ENCODE data around the gene ZNF444. TPM values are rescaled to one million over a fixed set of nuclear protein-coding genes. Genes with fewer than 3 reads are reported as not detected.
"Not testable (repeated sequence)": the region's sequence is repeated elsewhere in the genome, so short reads cannot be mapped to it uniquely, and the experiment has no call there.

ZNF444 gene
- total RNA-seq, 6 experiments from 2014 or later: 20.6 to 28.4 (median 22.5) TPM

- no peak overlapping the region for H3K4me3 Mint-ChIP-seq
- no peak for TF ChIP-seq CTCF (IDR thresholded peaks at IDR 0.05)
- H3K9me3 Mint-ChIP-seq: peaks cover 19% of the 10 kb centered on the region
- peaks cover 4% of the 10 kb centered on the region; the same call in 1 of the 2 replicates for H3K27me3 Mint-ChIP-seq (ENCODE audit: insufficient read depth)
- H3K4me1 Mint-ChIP-seq (ENCODE audit: low read depth): no peaks in the 10 kb centered on the region
- H3K36me3 Mint-ChIP-seq (ENCODE audit: low read depth): peaks cover 4% of the 10 kb centered on the region; the same call in 1 of the 2 replicates
- no peak for DNase-seq
- H3K27ac Mint-ChIP-seq: no peak overlapping the region
These were observed 68.0 kb downstream of the ZNF444 start for GRCh38 chr19:56209091-56209490.

- not testable (repeated sequence) for H3K27ac Mint-ChIP-seq; H3K4me3 Mint-ChIP-seq; H3K36me3 Mint-ChIP-seq (ENCODE audit: low read depth); H3K4me1 Mint-ChIP-seq (ENCODE audit: low read depth); DNase-seq; H3K27me3 Mint-ChIP-seq (ENCODE audit: insufficient read depth)
- peaks cover 28% of the 10 kb centered on the region for H3K9me3 Mint-ChIP-seq
These were observed 68.9 kb downstream of the ZNF444 start for GRCh38 chr19:56210036-56210435.

Other genes with a start within 250 kb of the ZNF444 start
- not detected for gene NLRP13, start 209.0 kb upstream of the ZNF444 start, total RNA-seq (2021; fragmentation: NEBNext Ultra II Directional; extraction: Animal tissue kit (Norgen Biotek cat#: 25700))
- gene NLRP8, start 193.5 kb upstream of the ZNF444 start, total RNA-seq (2021; fragmentation: NEBNext Ultra II Directional; extraction: Animal tissue kit (Norgen Biotek cat#: 25700)): not detected
- gene NLRP5, start 154.5 kb upstream of the ZNF444 start, total RNA-seq (2021; fragmentation: NEBNext Ultra II Directional; extraction: Animal tissue kit (Norgen Biotek cat#: 25700)): not detected
- gene ZNF787, start 20.0 kb upstream of the ZNF444 start, total RNA-seq (2021; fragmentation: NEBNext Ultra II Directional; extraction: Animal tissue kit (Norgen Biotek cat#: 25700)): 10 to 100 TPM; 28.5 to 31.5 (median 29.5) TPM
- not detected for gene GALP, start 34.7 kb downstream of the ZNF444 start, total RNA-seq (2021; fragmentation: NEBNext Ultra II Directional; extraction: Animal tissue kit (Norgen Biotek cat#: 25700))
- gene ZSCAN5B, start 56.5 kb downstream of the ZNF444 start, total RNA-seq (2021; fragmentation: NEBNext Ultra II Directional; extraction: Animal tissue kit (Norgen Biotek cat#: 25700)): under 1 TPM in 1 of 6 experiments, not detected in 5; 0.12 TPM
- not detected for gene ZSCAN5C, start 61.0 kb downstream of the ZNF444 start, total RNA-seq (2021; fragmentation: NEBNext Ultra II Directional; extraction: Animal tissue kit (Norgen Biotek cat#: 25700))
- gene EDDM13, start 131.5 kb downstream of the ZNF444 start, total RNA-seq (2021; fragmentation: NEBNext Ultra II Directional; extraction: Animal tissue kit (Norgen Biotek cat#: 25700)): not detected
- 1 to 10 TPM; 5.0 to 6.8 (median 5.8) TPM for gene ZSCAN5A, start 173.6 kb downstream of the ZNF444 start, total RNA-seq (2021; fragmentation: NEBNext Ultra II Directional; extraction: Animal tissue kit (Norgen Biotek cat#: 25700))